ENCODE data around the gene SDK1. TPM values are rescaled to one million over a fixed set of nuclear protein-coding genes. Genes with fewer than 3 reads are reported as not detected.
A peak's percentile ranks its signal among the peaks of the same experiment; 100 is the strongest.

Gene SDK1
- total RNA-seq, 1 donor from 2014 or later: 10.4 TPM

GRCh38 chr7:3908153-3908552, 607.1 kb downstream of the SDK1 start:
- DNase-seq: no peak
- intact Hi-C loops (cut with DNase I): no loop called here
- Histone ChIP-seq H3K27me3 (no peaks in the 10 kb centered on the region), H3K4me1 (no peaks in the 10 kb centered on the region), H3K27ac (no peak overlapping the region), H3K4me3 (no peak overlapping the region), H3K36me3 (no peaks in the 10 kb centered on the region), H3K9me3 (no peaks in the 10 kb centered on the region)
- TF ChIP-seq, protein P1, sequence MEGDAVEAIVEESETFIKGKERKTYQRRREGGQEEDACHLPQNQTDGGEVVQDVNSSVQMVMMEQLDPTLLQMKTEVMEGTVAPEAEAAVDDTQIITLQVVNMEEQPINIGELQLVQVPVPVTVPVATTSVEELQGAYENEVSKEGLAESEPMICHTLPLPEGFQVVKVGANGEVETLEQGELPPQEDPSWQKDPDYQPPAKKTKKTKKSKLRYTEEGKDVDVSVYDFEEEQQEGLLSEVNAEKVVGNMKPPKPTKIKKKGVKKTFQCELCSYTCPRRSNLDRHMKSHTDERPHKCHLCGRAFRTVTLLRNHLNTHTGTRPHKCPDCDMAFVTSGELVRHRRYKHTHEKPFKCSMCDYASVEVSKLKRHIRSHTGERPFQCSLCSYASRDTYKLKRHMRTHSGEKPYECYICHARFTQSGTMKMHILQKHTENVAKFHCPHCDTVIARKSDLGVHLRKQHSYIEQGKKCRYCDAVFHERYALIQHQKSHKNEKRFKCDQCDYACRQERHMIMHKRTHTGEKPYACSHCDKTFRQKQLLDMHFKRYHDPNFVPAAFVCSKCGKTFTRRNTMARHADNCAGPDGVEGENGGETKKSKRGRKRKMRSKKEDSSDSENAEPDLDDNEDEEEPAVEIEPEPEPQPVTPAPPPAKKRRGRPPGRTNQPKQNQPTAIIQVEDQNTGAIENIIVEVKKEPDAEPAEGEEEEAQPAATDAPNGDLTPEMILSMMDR (IDR thresholded peaks at IDR 0.05): no peak
- ATAC-seq: peak; percentile 32

DNA sequence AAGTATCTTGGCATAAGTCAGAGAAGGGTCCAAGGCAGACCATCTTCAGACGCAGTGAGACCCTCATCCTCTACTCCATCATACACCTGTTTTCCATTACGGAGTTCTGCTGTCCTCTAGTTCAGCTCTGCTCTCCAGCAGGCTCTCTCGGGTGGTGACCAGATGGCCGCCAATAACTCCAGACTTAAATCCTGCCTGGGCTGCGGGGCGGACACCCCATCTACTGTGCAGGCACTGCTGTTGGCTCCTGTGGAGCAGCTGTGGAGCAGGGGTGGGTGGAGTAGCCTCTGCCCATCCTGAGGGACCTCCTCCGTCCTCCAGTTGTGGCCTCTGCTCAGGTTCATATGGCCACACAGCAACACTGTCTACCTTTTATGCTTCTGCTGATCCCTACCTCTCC, 608.1 kb downstream of the SDK1 start:
- H3K4me3 ChIP-seq: no peak overlapping the region
- intact Hi-C loops (cut with DNase I): no loop called here
- no peaks in the 10 kb centered on the region for H3K27me3 ChIP-seq
- TF ChIP-seq, protein P1 (IDR thresholded peaks at IDR 0.05): no peak
- DNase-seq: no peak
- ATAC-seq: peak; percentile 34
- H3K36me3 ChIP-seq: no peaks in the 10 kb centered on the region
- no peaks in the 10 kb centered on the region for H3K9me3 ChIP-seq
- no peaks in the 10 kb centered on the region for H3K4me1 ChIP-seq
- no peak overlapping the region for H3K27ac ChIP-seq

DNA sequence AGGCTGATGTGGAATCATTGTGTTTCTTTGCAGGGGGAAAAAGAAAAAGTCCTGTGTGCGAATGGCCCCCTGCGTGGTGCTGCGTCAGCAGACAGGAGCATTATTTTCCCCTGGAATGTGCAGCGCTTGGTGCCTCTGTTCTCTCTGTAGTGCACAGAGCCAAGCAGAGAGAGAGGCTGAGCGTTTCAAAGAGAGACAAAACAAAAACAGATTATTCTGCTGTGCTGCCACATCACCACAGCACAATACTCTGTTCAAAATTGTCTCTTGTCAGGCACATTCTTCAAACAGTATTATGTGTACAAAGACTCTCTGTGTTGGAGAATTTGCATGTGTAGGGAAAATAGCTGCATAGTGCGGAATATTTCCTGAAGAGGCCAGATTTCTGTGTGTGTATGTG, 609.0 kb downstream of the SDK1 start:
- Histone ChIP-seq H3K9me3 (no peaks in the 10 kb centered on the region), H3K4me1 (no peaks in the 10 kb centered on the region), H3K36me3 (no peaks in the 10 kb centered on the region), H3K27ac (no peak overlapping the region), H3K27me3 (no peaks in the 10 kb centered on the region), H3K4me3 (no peak overlapping the region)
- ATAC-seq (no peak), DNase-seq (no peak)
- intact Hi-C loops (cut with DNase I): no loop called here
- TF ChIP-seq, protein P1 (IDR thresholded peaks at IDR 0.05): no peak

DNA sequence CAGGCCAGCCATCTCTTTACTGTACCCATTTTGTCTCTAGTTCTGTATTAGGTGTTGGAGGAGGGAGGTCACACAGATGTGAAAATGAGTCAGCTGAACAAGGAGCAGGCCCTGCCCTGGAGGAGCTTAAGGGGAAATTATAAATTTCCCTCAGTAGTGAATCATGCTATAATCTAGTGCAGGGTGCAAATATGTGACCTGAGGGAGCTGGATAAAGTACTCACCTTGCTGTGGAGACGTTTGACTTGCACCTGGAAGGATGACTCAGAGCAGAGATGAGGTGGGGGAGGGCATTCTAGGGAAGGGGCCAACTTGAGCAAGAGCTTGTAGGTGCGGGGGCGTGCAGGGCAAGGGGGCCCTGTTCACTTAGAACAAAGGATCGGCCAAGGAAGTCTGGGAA, 610.6 kb downstream of the SDK1 start:
- Histone ChIP-seq H3K4me1 (no peaks in the 10 kb centered on the region), H3K4me3 (no peak overlapping the region), H3K27ac (no peak overlapping the region), H3K27me3 (no peaks in the 10 kb centered on the region), H3K36me3 (no peaks in the 10 kb centered on the region), H3K9me3 (no peaks in the 10 kb centered on the region)
- DNase-seq (no peak), ATAC-seq (no peak)
- intact Hi-C loops (cut with DNase I): no loop called here
- TF ChIP-seq, protein P1 (IDR thresholded peaks at IDR 0.05): no peak

GRCh38 chr7:3912291-3912690, 611.2 kb downstream of the SDK1 start:
- Histone ChIP-seq H3K4me1 (no peaks in the 10 kb centered on the region), H3K36me3 (no peaks in the 10 kb centered on the region), H3K9me3 (no peaks in the 10 kb centered on the region), H3K27ac (no peak overlapping the region), H3K4me3 (no peak overlapping the region), H3K27me3 (no peaks in the 10 kb centered on the region)
- ATAC-seq (no peak), DNase-seq (no peak)
- intact Hi-C loops (cut with DNase I): no loop called here
- TF ChIP-seq, protein P1 (IDR thresholded peaks at IDR 0.05): no peak

Data from upper lobe of right lung (tissue), 1 donor.